GM12892 (cell line): Measurements from ENCODE around the gene OR8S1.

Source experiments
- POLR2A ChIP-seq: IDR thresholded peaks from 2 replicates; pipeline ENCODE4 v1.6.1; 2011; ENCODE audit warnings: low read depth, low read length, control low read depth
- POLR2AphosphoS5 ChIP-seq: IDR thresholded peaks from 2 replicates; pipeline ENCODE4 v1.6.1; 2011; ENCODE audit warnings: low read depth, low read length, control low read depth

- no peak for TF ChIP-seq POLR2A
- TF ChIP-seq POLR2AphosphoS5, result no peak
Measured at GRCh38 chr12:48489012-48489411, 36.4 kb upstream of the OR8S1 start.
